GM21423 (cell line): ENCODE measurements around the gene PCGF3.
"Not testable (repeated sequence)": the region's sequence is repeated elsewhere in the genome, so short reads cannot be mapped to it uniquely, and the experiment has no call there.

Experiments used
- ATAC-seq: cut with Tn5 transposase; IDR thresholded peaks from one replicate; pipeline ENCODE4 v1.9.1; 2021; ENCODE audit warnings: mild to moderate bottlenecking, moderate library complexity; ENCODE audit not compliant: unreplicated experiment

Gene PCGF3

GRCh38 chr4:793941-794621 lies 88.4 kb downstream of the PCGF3 start:
- ATAC-seq: no peak

GRCh38 chr4:794900-795725 lies 89.5 kb downstream of the PCGF3 start:
- ATAC-seq: no peak

- ATAC-seq: no peak
Measured at GRCh38 chr4:795726-796119, 90.1 kb downstream of the PCGF3 start.

- no peak for ATAC-seq
Measured at GRCh38 chr4:796206-796605, 90.6 kb downstream of the PCGF3 start.

- ATAC-seq: no peak
Measured at GRCh38 chr4:797066-797465, 91.4 kb downstream of the PCGF3 start.

- no peak for ATAC-seq
Measured at GRCh38 chr4:801436-802124, 95.9 kb downstream of the PCGF3 start.

GRCh38 chr4:803884-804283 lies 98.3 kb downstream of the PCGF3 start:
- no peak for ATAC-seq

- ATAC-seq: no peak
Measured at GRCh38 chr4:804804-805203, 99.2 kb downstream of the PCGF3 start.

- ATAC-seq: not testable (repeated sequence)
Measured at GRCh38 chr4:806979-807378, 101.3 kb downstream of the PCGF3 start.

GRCh38 chr4:807792-808191 lies 102.2 kb downstream of the PCGF3 start:
- ATAC-seq: no peak

- ATAC-seq: no peak
Measured at GRCh38 chr4:808860-809570, 103.4 kb downstream of the PCGF3 start.

GRCh38 chr4:813900-814299 lies 108.3 kb downstream of the PCGF3 start:
- ATAC-seq: no peak

GRCh38 chr4:814312-814850 lies 108.7 kb downstream of the PCGF3 start:
- ATAC-seq: no peak

GRCh38 chr4:815464-816146 lies 110.0 kb downstream of the PCGF3 start:
- ATAC-seq: no peak

- ATAC-seq: no peak
Measured at GRCh38 chr4:818106-818921, 112.7 kb downstream of the PCGF3 start.

- no peak for ATAC-seq
Measured at GRCh38 chr4:819401-820229, 114.0 kb downstream of the PCGF3 start.
